Measurements from ENCODE around the gene IL17D.

GRCh38 chr13:20686167-20686566 is 17.3 kb upstream of the IL17D start:
- TF ChIP-seq EZH2 (IDR thresholded peaks at IDR 0.05; ENCODE audit: borderline replicate concordance, low read depth, low read length, poor library complexity, severe bottlenecking) = no peak
- no peak for TF ChIP-seq CTCF (conservative IDR thresholded peaks at IDR 0.05; ENCODE audit: low read depth, low read length)

All from A673 (cell line).